Glomerular visceral epithelial cell (primary cell): ENCODE results near the gene G2E3.
A peak's percentile ranks its signal among the peaks of the same experiment; 100 is the strongest.

Source experiments
- DNase-seq: peaks from one replicate; pipeline ENCODE4 v3.0.0-alpha.2; 2016; ENCODE audit errors: extremely low spot score

G2E3 gene

GRCh38 chr14:30655658-30656057 lies 96.7 kb downstream of the G2E3 start:
- DNase-seq: no peak

GRCh38 chr14:30656190-30656632 lies 97.3 kb downstream of the G2E3 start:
- peak; percentile 28 for DNase-seq

GRCh38 chr14:30657050-30657449 lies 98.1 kb downstream of the G2E3 start:
- no peak for DNase-seq

- DNase-seq: no peak
Observed at GRCh38 chr14:30657606-30658163, 98.7 kb downstream of the G2E3 start.

GRCh38 chr14:30658645-30659044 lies 99.7 kb downstream of the G2E3 start:
- DNase-seq: no peak

GRCh38 chr14:30669594-30669993 lies 110.6 kb downstream of the G2E3 start:
- DNase-seq: no peak
